Ovary (tissue), 3 donors: ENCODE measurements around the gene RPRD1A.

Source experiments
- CTCF ChIP-seq, 3 donors: fragments of 450-650 bp in 2 of 3; fragments of 200-600 bp in 1 of 3; IDR thresholded peaks; one replicate each; pipeline versions ENCODE4 v1.5.1 to v1.8.0; 2016 to 2022; ENCODE audit warnings: antibody characterized with exemption in 3 of 3, mild to moderate bottlenecking in 1 of 3
- EP300 ChIP-seq: sonication (generic); formaldehyde crosslinking; IDR thresholded peaks from one replicate; pipeline ENCODE4 v1.6.1; 2017; ENCODE audit warnings: antibody characterized with exemption
- POLR2A ChIP-seq: fragments of 450-650 bp; IDR thresholded peaks from one replicate; pipeline ENCODE4 v1.6.1; 2017; ENCODE audit warnings: antibody characterized with exemption, mild to moderate bottlenecking, moderate library complexity
- donor health status: DM: no; HTN: no; CAD: no.

- TF ChIP-seq CTCF (IDR thresholded peaks at IDR 0.05), result no peak
- no peak for TF ChIP-seq EP300
- no peak for TF ChIP-seq POLR2A
Observed at GRCh38 chr18:36114738-36115137, 47.4 kb upstream of the RPRD1A start.
